ENCODE results near the gene HHAT. TPM values are rescaled to one million over a fixed set of nuclear protein-coding genes. Genes with fewer than 3 reads are reported as not detected.

The HHAT gene
- total and polyA plus RNA-seq, 9 of the 15 experiments (the other 6 are each of a cell fraction or from before 2014, with no cell fraction given), result 0.07 to 0.16 (median 0.13) TPM; not detected in 1

GRCh38 chr1:210685295-210685650, 356.6 kb downstream of the HHAT start (continued):
- TF ChIP-seq THRB (CRISPR knock-in tag; conservative IDR thresholded peaks at IDR 0.05) (no peak), TCF7L2 (IDR thresholded peaks at IDR 0.05; ENCODE audit: low read depth, low read length) (no peak)

- ATAC-seq (no peak), DNase-seq (ENCODE audit: extremely low read depth in 1 of 4, low spot score in 3 of 4) (no peak), FAIRE-seq (no peak)
- POLR2A ChIA-PET, result interaction anchor here (0.6 to 0.7 kb wide), 2 partner anchors 8 to 9 kb away, joined by 3 read pairs; no protein-coding TSS in a partner anchor
- in situ Hi-C loops (cut with MboI) (no loop called here), intact Hi-C loops (cut with micrococcal nuclease) (no loop called here)
- CTCF ChIA-PET (ENCODE audit: low intra/inter-chr PET ratio), result no interaction called here
- no peaks in the 10 kb centered on the region; the same call in 1 of the 2 replicates for H4K20me1 ChIP-seq (replicated peaks; ENCODE audit: control insufficient read depth, insufficient read depth, low read length)
- H3K9me3 ChIP-seq (replicated peaks; ENCODE audit: control insufficient read depth, insufficient read depth, low read depth, low read length), result no peaks in the 10 kb centered on the region
- H3K27me3 ChIP-seq (ENCODE audit: control insufficient read depth in 2 of 2, insufficient read depth in 2 of 2, low read length in 2 of 2), result peaks cover 0 to 17% of the 10 kb centered on the region in 2 experiments; a peak in 1 of 5 replicates
- H3K9ac ChIP-seq (ENCODE audit: insufficient read depth in 1 of 2, low read depth in 2 of 2, low read length in 2 of 2), result no peak overlapping the region
- H3K27ac ChIP-seq (ENCODE audit: extremely low read depth, low read depth, low read length), result no peak overlapping the region
- H3K4me2 ChIP-seq (ENCODE audit: insufficient read depth, low read length), result no peak overlapping the region
- 0 out of 5 replicates have a peak, but pooled peaks cover 0 to 2% of the 10 kb centered on the region in 2 experiments for H3K4me1 ChIP-seq (replicated peaks in 1 of 2; ENCODE audit: control insufficient read depth in 2 of 2, insufficient read depth in 2 of 2, low read length in 2 of 2)
- BruUV-seq (replicated peaks), result no TSS peak
- H3K9me1 ChIP-seq (ENCODE audit: control insufficient read depth, insufficient read depth, low read length), result no peaks in the 10 kb centered on the region
- 0% methylated on average over 3 of the region's 3 CpGs for WGBS (ENCODE audit: insufficient coverage, low coverage, missing lambda C conversion rate)
- no peak overlapping the region for H2AFZ ChIP-seq (ENCODE audit: low read depth, low read length)
- TF ChIP-seq GABPA (tag; conservative IDR thresholded peaks at IDR 0.05; ENCODE audit: low read depth) (no peak), ZBTB43 (CRISPR knock-in tag; IDR thresholded peaks at IDR 0.05) (no peak)
- H3K79me2 ChIP-seq (ENCODE audit: control insufficient read depth, insufficient read depth, low read length), result no peaks in the 10 kb centered on the region
- no peaks in the 10 kb centered on the region for H3K36me3 ChIP-seq (ENCODE audit: control insufficient read depth, insufficient read depth, low read length)
- no peak overlapping the region for H3K4me3 ChIP-seq
Observed at GRCh38 chr1:210686841-210687240, 358.1 kb downstream of the HHAT start.
